Measurements from ENCODE around the gene HAGHL.

The HAGHL gene

GRCh38 chr16:726438-727290 lies at the start of gene HAGHL, which contains the start of gene CCDC78:
Gene HAGHL, plus strand, starts transcription at chr16:727106. Its CDS starts 404 bp downstream, at chr16:727510.
Gene CCDC78, minus strand, starts transcription at chr16:726443. Its CDS starts 76 bp downstream, at chr16:726367.
- peak within 1 kb of the TSS; percentile 99 for H3K27ac ChIP-seq

GRCh38 chr16:677316-678190 lies 49.4 kb upstream of the HAGHL start:
- peak overlapping the region; percentile 98 for H3K27ac ChIP-seq
- TF ChIP-seq ZFX (IDR thresholded peaks at IDR 0.05; ENCODE audit: borderline replicate concordance) = no peak
- no peak for TF ChIP-seq CTCF (IDR thresholded peaks at IDR 0.05)

More at GRCh38 chr16:726438-727290, at the start of gene HAGHL, which contains the start of gene CCDC78:
- TF ChIP-seq CTCF (IDR thresholded peaks at IDR 0.05) = 0 out of 2 replicates have a peak, but pooled peaks have one; percentile 7
- no peak for TF ChIP-seq ZFX (IDR thresholded peaks at IDR 0.05; ENCODE audit: borderline replicate concordance)

GRCh38 chr16:678209-678857 lies 48.6 kb upstream of the HAGHL start:
- peak overlapping the region; percentile 98 for H3K27ac ChIP-seq
- TF ChIP-seq ZFX (IDR thresholded peaks at IDR 0.05; ENCODE audit: borderline replicate concordance) (no peak), CTCF (IDR thresholded peaks at IDR 0.05) (no peak)

- H3K27ac ChIP-seq = peak overlapping the region; percentile 98
- TF ChIP-seq ZFX (IDR thresholded peaks at IDR 0.05; ENCODE audit: borderline replicate concordance) = no peak
- no peak for TF ChIP-seq CTCF (IDR thresholded peaks at IDR 0.05)
Observed at GRCh38 chr16:678858-679813, 47.8 kb upstream of the HAGHL start.

GRCh38 chr16:679814-680624 lies 46.9 kb upstream of the HAGHL start, which contains the start of gene STUB1:
Gene STUB1, plus strand, starts transcription at chr16:680410. Its CDS starts 116 bp downstream, at chr16:680526.
- peak within 1 kb of the TSS; percentile 98 for H3K27ac ChIP-seq
- TF ChIP-seq ZFX (IDR thresholded peaks at IDR 0.05; ENCODE audit: borderline replicate concordance) (no peak), CTCF (IDR thresholded peaks at IDR 0.05) (no peak)

Measured in 22Rv1 (cell line).